Calu3 (cell line): ENCODE results near the gene RLN2. TPM values are rescaled to one million over a fixed set of nuclear protein-coding genes. Genes with fewer than 3 reads are reported as not detected.
"Not testable (repeated sequence)": the region's sequence is repeated elsewhere in the genome, so short reads cannot be mapped to it uniquely, and the experiment has no call there.

Experiments
- Bru-seq: library from RNA; stranded (reverse); fragments of 400-500 nt; gene quantifications from one replicate; lab custom pipeline; 2021; lab: Mats Ljungman, UMichigan
- BruChase-seq, 2 experiments: library from RNA; stranded (reverse); fragments of 400-500 nt; gene quantifications; one replicate each; lab custom pipeline; 2021; lab: Mats Ljungman, UMichigan
- BruUV-seq: library from RNA; stranded (reverse); fragments of 400-500 nt; replicated peaks from 2 replicates; lab custom pipeline; 2021; lab: Mats Ljungman, UMichigan
- CTCF ChIA-PET: fragments of 300-600 bp; sonication (Branson Sonifier 250); formaldehyde crosslinking; loops from one replicate; lab custom pipeline; 2022; ENCODE audit warnings: antibody characterized with exemption; lab: Charles Lee
- DNase-seq: peaks from one replicate; pipeline ENCODE4 v3.0.0; 2022
- H3K27ac Mint-ChIP-seq: one replicate; pipeline ENCODE4 v1.8.0; 2022; ENCODE audit warnings: mixed read lengths; ENCODE audit not compliant: unreplicated experiment
- H3K27me3 Mint-ChIP-seq: one replicate; pipeline ENCODE4 v1.8.0; 2022; ENCODE audit warnings: mixed read lengths; ENCODE audit not compliant: unreplicated experiment
- H3K36me3 Mint-ChIP-seq: one replicate; pipeline ENCODE4 v1.8.0; 2022; ENCODE audit warnings: mild to moderate bottlenecking, moderate library complexity, mixed read lengths; ENCODE audit not compliant: insufficient read depth, unreplicated experiment
- H3K4me1 Mint-ChIP-seq: one replicate; pipeline ENCODE4 v1.8.0; 2022; ENCODE audit warnings: mild to moderate bottlenecking, low read depth, mixed read lengths; ENCODE audit not compliant: unreplicated experiment
- H3K4me3 Mint-ChIP-seq: one replicate; pipeline ENCODE4 v1.8.0; 2022; ENCODE audit warnings: mild to moderate bottlenecking, low read depth, moderate library complexity, mixed read lengths; ENCODE audit not compliant: unreplicated experiment
- H3K9me3 Mint-ChIP-seq: one replicate; pipeline ENCODE4 v1.8.0; 2022; ENCODE audit warnings: low read depth, mixed read lengths; ENCODE audit not compliant: unreplicated experiment
- CTCF ChIP-seq: fragments of 200-600 bp; IDR thresholded peaks from one replicate; pipeline ENCODE4 v1.8.0; 2022; ENCODE audit warnings: antibody characterized with exemption; ENCODE audit not compliant: unreplicated experiment
- intact Hi-C: fragments of 100-400 bp; cut with micrococcal nuclease; formaldehyde crosslinking; loops from one replicate; pipeline ENCODE4 v1.10.0; 2022; ENCODE audit not compliant: unreplicated experiment
- long read RNA-seq: library from polyadenylated mRNA; stranded (forward); transcript quantifications from one replicate; pipeline ENCODE4 v2.0.0, GENCODE V29; 2022
- total RNA-seq: library from RNA; stranded (reverse); gene quantifications from 2 replicates; pipeline ENCODE4 v1.2.3, GENCODE V29; 2022

RLN2 gene
- 2.2 and 2.4 TPM in 2 replicates for total RNA-seq
- percentile 30 among the genes with signal in this experiment for Bru-seq, nascent RNA
- percentile 33 among the genes with signal in this experiment for BruChase-seq, experiment 1, labeled RNA remaining after a 6-hour chase
- BruChase-seq, experiment 2, labeled RNA remaining after a 2-hour chase: percentile 33 among the genes with signal in this experiment
- long read RNA-seq: 0 reads

- CTCF ChIA-PET, H3K4me1 Mint-ChIP-seq, H3K27me3 Mint-ChIP-seq, H3K4me3 Mint-ChIP-seq, intact Hi-C loops, BruUV-seq, H3K36me3 Mint-ChIP-seq, H3K9me3 Mint-ChIP-seq, H3K27ac Mint-ChIP-seq, DNase-seq: not testable (repeated sequence)
Observed at GRCh38 chr9:5303840-5304795, at the start of gene RLN2. RLN2 (minus strand) TSS chr9:5304716; CDS start chr9:5304580, 136 bp downstream.

- TF ChIP-seq CTCF: no peak
- no TSS peak for BruUV-seq
- Mint-ChIP-seq H3K27ac (no peak overlapping the region), H3K4me1 (no peaks in the 10 kb centered on the region), H3K9me3 (no peaks in the 10 kb centered on the region), H3K36me3 (no peaks in the 10 kb centered on the region), H3K27me3 (no peaks in the 10 kb centered on the region), H3K4me3 (no peak overlapping the region)
- CTCF ChIA-PET: no interaction called here
- intact Hi-C loops: no loop called here
- DNase-seq: no peak
Observed at GRCh38 chr9:5354184-5354583, 49.7 kb upstream of the RLN2 start.

GRCh38 chr9:5352637-5353248 is 48.2 kb upstream of the RLN2 start:
- CTCF ChIA-PET: no interaction called here
- Mint-ChIP-seq H3K36me3 (no peaks in the 10 kb centered on the region), H3K4me3 (no peak overlapping the region), H3K9me3 (no peaks in the 10 kb centered on the region), H3K4me1 (no peaks in the 10 kb centered on the region), H3K27ac (no peak overlapping the region), H3K27me3 (no peaks in the 10 kb centered on the region)
- TF ChIP-seq CTCF: no peak
- no peak for DNase-seq
- intact Hi-C loops: no loop called here
- no TSS peak for BruUV-seq

GRCh38 chr9:5338992-5339981 is 34.8 kb upstream of the RLN2 start, which contains the start of gene RLN1:
RLN1 (minus strand) TSS chr9:5339876; CDS start chr9:5339746, 130 bp downstream.
- H3K9me3 Mint-ChIP-seq, H3K36me3 Mint-ChIP-seq, intact Hi-C loops, H3K27me3 Mint-ChIP-seq, BruUV-seq, H3K27ac Mint-ChIP-seq, CTCF ChIA-PET, H3K4me1 Mint-ChIP-seq: not testable (repeated sequence)
- H3K4me3 Mint-ChIP-seq: peak within 1 kb of the TSS; percentile 30
- DNase-seq: peak; percentile 2
